K562 (cell line): ENCODE data around the gene COG6. TPM values are rescaled to one million over a fixed set of nuclear protein-coding genes. Genes with fewer than 3 reads are reported as not detected.

ENCODE experiments used
- ATAC-seq: fragments of 200-7000 bp; cut with Tn5 transposase; 3 replicates; pipeline ENCODE4 v1.9.1; 2020; ENCODE audit warnings: moderate library complexity
- BruUV-seq: library from RNA; stranded (reverse); fragments of 400-500 nt; replicated peaks from 2 replicates; lab custom pipeline; 2021; lab: Mats Ljungman, UMichigan
- CTCF ChIA-PET: fragments of 300-600 bp; formaldehyde crosslinking; extraction: SDS; loops from one replicate; lab custom pipeline; 2021; ENCODE audit warnings: low intra/inter-chr PET ratio; lab: Yijun Ruan, JAX
- POLR2A ChIA-PET: fragments of 300-600, 350-650 bp; sonication (Branson Sonifier 250); formaldehyde crosslinking; extraction: SDS; loops from one replicate; lab custom pipeline; 2021; ENCODE audit warnings: antibody characterized with exemption, inconsistent platforms; lab: Yijun Ruan, JAX
- DNase-seq, 4 experiments: peaks; one replicate each; pipeline versions ENCODE4 v3.0.0 to v3.0.0-alpha.2; 2011 to 2018; ENCODE audit warnings: low spot score in 3 of 4, mixed read lengths in 3 of 4; ENCODE audit errors: extremely low read depth in 1 of 4
- FAIRE-seq: peaks from 2 replicates; lab custom pipeline; 2011; peaks lifted over from hg19 to GRCh38; lab: Jason Lieb, UNC
- H2AFZ ChIP-seq: 2 replicates; pipeline ENCODE4 v1.6.0; 2011; ENCODE audit warnings: low read depth, low read length, control low read depth, inconsistent platforms
- H3K27ac ChIP-seq: fragments of 200-600 bp; 3 replicates; pipeline ENCODE4 v1.8.0; 2011; ENCODE audit warnings: low read depth, mild to moderate bottlenecking, control low read depth, inconsistent platforms, low read length, moderate library complexity, mixed read lengths; ENCODE audit errors: extremely low read depth
- H3K27me3 ChIP-seq, 2 experiments: fragments of 300-600 bp in 1 of 2; 2 replicates in 1 of 2; 3 replicates in 1 of 2; pipeline versions ENCODE4 v1.6.0 to v1.8.0; 2011; ENCODE audit warnings: inconsistent platforms in 2 of 2, low read length in 2 of 2, mild to moderate bottlenecking in 1 of 2, mixed read lengths in 1 of 2, moderate library complexity in 1 of 2; ENCODE audit not compliant: control insufficient read depth in 2 of 2, insufficient read depth in 2 of 2
- H3K36me3 ChIP-seq: fragments of 300-600 bp; 3 replicates; pipeline ENCODE4 v1.8.0; 2011; ENCODE audit warnings: mild to moderate bottlenecking, low read length, inconsistent platforms; ENCODE audit not compliant: control insufficient read depth, insufficient read depth
- H3K4me1 ChIP-seq, 2 experiments: fragments of 200-600 bp in 1 of 2; replicated peaks in 1 of 2; 2 replicates in 1 of 2; 3 replicates in 1 of 2; pipeline versions ENCODE4 v1.5.1 to v1.8.0; 2011; ENCODE audit warnings: inconsistent platforms in 2 of 2, low read length in 2 of 2, mild to moderate bottlenecking in 1 of 2, mixed read lengths in 1 of 2, moderate library complexity in 1 of 2; ENCODE audit not compliant: control insufficient read depth in 2 of 2, insufficient read depth in 2 of 2
- H3K4me2 ChIP-seq: 2 replicates; pipeline ENCODE4 v1.6.1; 2011; ENCODE audit warnings: low read length, control low read depth, inconsistent platforms, mixed read lengths; ENCODE audit not compliant: insufficient read depth
- H3K4me3 ChIP-seq: fragments of 200-600 bp; sonication (generic), shearing (Covaris generic); 2 replicates; pipeline ENCODE4 v1.5.1; 2016; ENCODE audit warnings: control low read depth, inconsistent platforms
- H3K79me2 ChIP-seq: fragments of 200-600 bp; 3 replicates; pipeline ENCODE4 v1.8.0; 2011; ENCODE audit warnings: low read length, inconsistent platforms; ENCODE audit not compliant: control insufficient read depth, insufficient read depth
- H3K9ac ChIP-seq, 2 experiments: 2 replicates each; pipeline versions ENCODE4 v1.6.0 to v1.6.1; 2011; ENCODE audit warnings: low read depth in 2 of 2, low read length in 2 of 2, control low read depth in 1 of 2, inconsistent platforms in 1 of 2, mild to moderate bottlenecking in 1 of 2, mixed read lengths in 1 of 2; ENCODE audit not compliant: insufficient read depth in 1 of 2
- H3K9me1 ChIP-seq: one replicate; pipeline ENCODE4 v1.6.0; 2011; ENCODE audit warnings: inconsistent platforms, mild to moderate bottlenecking, low read length, moderate library complexity; ENCODE audit not compliant: control insufficient read depth, insufficient read depth
- H3K9me3 ChIP-seq: replicated peaks from 2 replicates; pipeline ENCODE4 v1.5.1; 2011; ENCODE audit warnings: low read depth, low read length, inconsistent platforms; ENCODE audit not compliant: control insufficient read depth, insufficient read depth
- H4K20me1 ChIP-seq: replicated peaks from 2 replicates; pipeline ENCODE4 v1.6.1; 2011; ENCODE audit warnings: low read length, inconsistent platforms, mixed read lengths; ENCODE audit not compliant: control insufficient read depth, insufficient read depth
- SOX6 ChIP-seq: fragments of 450-650 bp; IDR thresholded peaks from 2 replicates; pipeline ENCODE4 v1.6.1; 2014; ENCODE audit warnings: mild to moderate bottlenecking
- ZNF318 ChIP-seq, 2 experiments: fragments of 450-650 bp; IDR thresholded peaks; 2 replicates each; pipeline ENCODE4 v1.6.1; 2016; ENCODE audit warnings: mild to moderate bottlenecking in 2 of 2, borderline replicate concordance in 1 of 2, low read depth in 1 of 2, moderate library complexity in 1 of 2
- ZNF512 ChIP-seq: IDR thresholded peaks from 2 replicates; pipeline ENCODE4 v1.6.1; 2016; ENCODE audit warnings: missing genetic modification characterization, missing compliant biosample characterization
- ZNF518B ChIP-seq: fragments of 250-450 bp; sonication (Bioruptor Pico); IDR thresholded peaks from 2 replicates; pipeline ENCODE4 v1.5.0; 2021; ENCODE audit warnings: mild to moderate bottlenecking, moderate library complexity
- in situ Hi-C: fragments of 300-500 bp; cut with MboI; formaldehyde crosslinking; loops from 4 replicates; pipeline ENCODE4 v1.15.0; 2018; ENCODE audit warnings: inconsistent platforms, mixed read lengths
- intact Hi-C: fragments of 100-400 bp; cut with micrococcal nuclease; formaldehyde crosslinking; loops from 2 replicates; pipeline ENCODE4 v1.14.2; 2022
- polyA plus RNA-seq, 8 experiments: library from polyadenylated mRNA; depleted of rRNA in 4 of 8; stranded (reverse) in 5 of 8; unstranded in 3 of 8; fragments of >200 nt; fragmentation: Nextera tagmentation in 2 of 8; fragmentation: Illumina TruSeq in 1 of 8; extraction: Ambion mirVana in 2 of 8; extraction: Trizol in 1 of 8; gene quantifications; 2 replicates each; pipeline versions ENCODE4 v1.2.1 to v1.2.3, GENCODE V29; 2011 to 2014; ENCODE audit warnings: inconsistent platforms in 1 of 8, missing spikeins in 1 of 8
- total RNA-seq, 7 experiments: library from RNA; depleted of rRNA in 6 of 7; stranded (reverse); fragments of >200 nt in 6 of 7; fragmentation: Illumina TruSeq in 2 of 7; extraction: Trizol in 2 of 7; gene quantifications; 2 replicates each; pipeline versions ENCODE4 v1.2.1 to v1.2.3, GENCODE V29; 2011 to 2021; ENCODE audit warnings: low replicate concordance in 1 of 7

The COG6 gene
- total and polyA plus RNA-seq, 9 of the 15 experiments (the other 6 are each of a cell fraction or from before 2014, with no cell fraction given): 2.6 to 20.9 (median 9.6) TPM

GRCh38 chr13:39749528-39749927, 94.1 kb downstream of the COG6 start (continued):
- TF ChIP-seq ZNF318 (IDR thresholded peaks at IDR 0.05; ENCODE audit: borderline replicate concordance in 1 of 2, low read depth in 1 of 2): no peak
- TF ChIP-seq, all 486 proteins: peak for 0

- no peaks in the 10 kb centered on the region for H3K4me1 ChIP-seq
- ChIA-PET POLR2A (no interaction called here), CTCF (no interaction called here)
- TF ChIP-seq ZNF512: no peak
- TF ChIP-seq ZNF518B (CRISPR knock-in tag): no peak
- TF ChIP-seq SOX6: no peak
Measured at GRCh38 chr13:39751805-39752204, 96.3 kb downstream of the COG6 start.

More at GRCh38 chr13:39751805-39752204, 96.3 kb downstream of the COG6 start:
- H3K9ac ChIP-seq: no peak overlapping the region
- no peaks in the 10 kb centered on the region for H3K9me1 ChIP-seq
- no peaks in the 10 kb centered on the region for H3K79me2 ChIP-seq
- no peak overlapping the region for H3K27ac ChIP-seq
- intact Hi-C loops: no loop called here
- no peaks in the 10 kb centered on the region for H3K36me3 ChIP-seq
- no peak overlapping the region for H2AFZ ChIP-seq
- H3K9me3 ChIP-seq: no peaks in the 10 kb centered on the region
- H3K4me3 ChIP-seq: no peak overlapping the region
- no peak for ATAC-seq
- no peaks in the 10 kb centered on the region for H4K20me1 ChIP-seq
- no peaks in the 10 kb centered on the region for H3K27me3 ChIP-seq
- DNase-seq: no peak
- FAIRE-seq: no peak
- BruUV-seq: no TSS peak
- in situ Hi-C loops: no loop called here
- no peak overlapping the region for H3K4me2 ChIP-seq
